ENCODE measurements around the gene MED29. TPM values are rescaled to one million over a fixed set of nuclear protein-coding genes. Genes with fewer than 3 reads are reported as not detected.
A peak's percentile ranks its signal among the peaks of the same experiment; 100 is the strongest.

Gene MED29
- total RNA-seq, 1 donor from 2014 or later: 60.8 TPM

- Histone ChIP-seq H3K36me3 (peaks cover 8 to 33% of the 10 kb centered on the region in 2 donors), H3K4me3 (no peak overlapping the region), H3K9me3 (no peaks in the 10 kb centered on the region), H3K27me3 (no peaks in the 10 kb centered on the region), H3K27ac (no peak overlapping the region), H3K4me1 (peaks cover 6 to 28% of the 10 kb centered on the region in 2 donors)
- TF ChIP-seq CTCF (IDR thresholded peaks at IDR 0.05): no peak
- intact Hi-C loops (cut with DNase I): loop anchor here (10.0 kb wide), 1 partner anchor 487 kb away; the partner anchor contains the start of gene DYRK1B
- no peak for DNase-seq (ENCODE audit: low spot score in 2 of 2)
These were observed 43.6 kb upstream of the MED29 start for GRCh38 chr19:39347332-39348164.

GRCh38 chr19:39349326-39349725, 41.9 kb upstream of the MED29 start:
- no peak for TF ChIP-seq CTCF (IDR thresholded peaks at IDR 0.05)
- Histone ChIP-seq H3K4me1 (peaks cover 2 to 15% of the 10 kb centered on the region in 2 donors), H3K36me3 (peaks cover 10 to 41% of the 10 kb centered on the region in 2 donors), H3K27ac (no peak overlapping the region), H3K27me3 (no peaks in the 10 kb centered on the region), H3K4me3 (no peak overlapping the region), H3K9me3 (no peaks in the 10 kb centered on the region)
- DNase-seq (ENCODE audit: low spot score in 2 of 2): no peak
- intact Hi-C loops (cut with DNase I): loop anchor here (10.0 kb wide), 1 partner anchor 485 kb away; the partner anchor contains the start of gene DYRK1B

- intact Hi-C loops (cut with DNase I): no loop called here
- H3K36me3 ChIP-seq: peaks cover 18 to 47% of the 10 kb centered on the region in 2 donors
- no peak overlapping the region for H3K27ac ChIP-seq
- no peak for TF ChIP-seq CTCF (IDR thresholded peaks at IDR 0.05)
- no peaks in the 10 kb centered on the region for H3K27me3 ChIP-seq
- peaks cover 0 to 8% of the 10 kb centered on the region in 2 donors for H3K4me1 ChIP-seq
- no peaks in the 10 kb centered on the region for H3K9me3 ChIP-seq
- DNase-seq (ENCODE audit: low spot score in 2 of 2): no peak
- no peak overlapping the region for H3K4me3 ChIP-seq
These were observed 41.0 kb upstream of the MED29 start for GRCh38 chr19:39350156-39350555.

GRCh38 chr19:39351537-39352064, 39.6 kb upstream of the MED29 start:
- H3K27me3 ChIP-seq: no peaks in the 10 kb centered on the region
- no peak overlapping the region for H3K4me3 ChIP-seq
- no peaks in the 10 kb centered on the region for H3K9me3 ChIP-seq
- no peak for DNase-seq (ENCODE audit: low spot score in 2 of 2)
- H3K36me3 ChIP-seq: peaks cover 32 to 58% of the 10 kb centered on the region in 2 donors
- H3K27ac ChIP-seq: peak overlapping the region in 1 of 2 donors; percentile 19
- intact Hi-C loops (cut with DNase I): no loop called here
- TF ChIP-seq CTCF (IDR thresholded peaks at IDR 0.05): no peak
- H3K4me1 ChIP-seq: no peaks in the 10 kb centered on the region

- Histone ChIP-seq H3K9me3 (no peaks in the 10 kb centered on the region), H3K36me3 (peaks cover 42 to 68% of the 10 kb centered on the region in 2 donors), H3K27me3 (no peaks in the 10 kb centered on the region), H3K4me1 (no peaks in the 10 kb centered on the region), H3K4me3 (no peak overlapping the region), H3K27ac (no peak overlapping the region)
- TF ChIP-seq CTCF (IDR thresholded peaks at IDR 0.05): no peak
- DNase-seq (ENCODE audit: low spot score in 2 of 2): no peak
- intact Hi-C loops (cut with DNase I): no loop called here
These were observed 38.6 kb upstream of the MED29 start for GRCh38 chr19:39352381-39353255.
